Stimulated activated CD8-positive, alpha-beta memory T cell treated with anti-CD3 and anti-CD28 coated beads, Interleukin-12 subunit alpha, Interleukin-12 subunit beta, amount 100 ng/mL, for 24 hours (primary cell): ENCODE results near the gene KIFAP3.
"Not testable (repeated sequence)": the region's sequence is repeated elsewhere in the genome, so short reads cannot be mapped to it uniquely, and the experiment has no call there.

Experiments used
- DNase-seq: peaks from one replicate; pipeline ENCODE4 v3.0.0-alpha.2; 2020; ENCODE audit errors: extremely low read depth

The KIFAP3 gene

GRCh38 chr1:169924063-169924462 lies 150.4 kb downstream of the KIFAP3 start:
- no peak for DNase-seq

- no peak for DNase-seq
These were observed 153.4 kb downstream of the KIFAP3 start for GRCh38 chr1:169921080-169921479.

GRCh38 chr1:169918927-169919326 lies 155.6 kb downstream of the KIFAP3 start:
- DNase-seq: no peak

DNA sequence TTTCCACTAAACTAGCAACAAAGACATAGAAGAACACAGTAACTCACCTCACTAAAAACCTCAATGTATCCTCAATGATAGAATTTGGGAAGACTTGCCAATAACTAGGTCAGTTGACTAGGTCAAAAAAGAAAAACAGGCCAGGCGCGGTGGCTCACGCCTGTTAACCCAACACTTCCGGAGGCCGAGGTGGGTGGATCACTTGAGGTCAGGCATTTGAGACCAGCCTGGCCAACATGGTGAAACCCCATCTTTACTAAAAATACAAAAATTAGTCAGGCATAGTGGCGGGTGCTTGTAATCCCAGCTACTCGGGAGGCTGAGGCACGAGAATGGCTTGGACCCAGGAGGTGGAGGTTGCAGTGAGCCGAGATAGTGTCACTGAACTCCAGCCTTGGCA lies 156.3 kb downstream of the KIFAP3 start:
- DNase-seq: not testable (repeated sequence)

GRCh38 chr1:169915150-169915549 lies 159.3 kb downstream of the KIFAP3 start:
- no peak for DNase-seq

DNA sequence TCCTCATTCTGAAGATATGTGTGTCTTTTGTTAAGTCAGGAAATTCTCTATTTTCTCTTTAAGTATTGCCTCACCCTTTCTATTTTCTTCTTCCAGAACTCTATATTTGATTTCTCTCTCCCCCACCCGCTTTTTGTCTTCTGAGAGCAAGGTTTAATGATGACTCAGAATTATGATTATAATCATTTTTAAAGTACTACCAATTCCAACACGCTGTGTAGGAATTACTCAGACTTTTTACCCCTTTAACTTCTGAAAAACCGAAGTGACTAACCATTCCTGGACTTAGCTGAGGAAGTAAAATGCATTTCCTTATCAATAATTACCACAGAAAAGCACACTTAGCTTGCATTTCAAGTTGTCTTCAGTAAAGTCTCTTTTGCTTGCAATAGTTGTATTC lies 160.0 kb downstream of the KIFAP3 start:
- no peak for DNase-seq

DNA sequence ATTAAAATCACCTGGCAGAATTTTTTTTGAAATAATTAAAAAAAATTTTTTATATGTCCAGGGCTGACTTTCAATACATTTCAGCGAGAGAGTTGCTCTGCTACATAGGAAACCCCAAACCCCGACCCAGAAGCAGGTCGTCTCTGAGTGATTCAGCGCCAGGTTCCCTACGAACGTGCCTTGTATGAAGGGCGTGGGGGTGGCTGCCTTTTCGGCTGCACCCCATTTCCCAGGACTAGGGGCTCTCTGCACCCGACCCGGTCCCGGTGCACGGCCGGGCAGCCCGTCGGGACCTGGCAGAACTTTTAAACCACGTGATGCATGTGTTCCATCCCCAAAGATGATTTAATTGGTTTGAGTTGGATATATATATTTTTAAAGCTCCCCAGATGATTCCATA lies 165.0 kb downstream of the KIFAP3 start:
- DNase-seq: no peak

DNA sequence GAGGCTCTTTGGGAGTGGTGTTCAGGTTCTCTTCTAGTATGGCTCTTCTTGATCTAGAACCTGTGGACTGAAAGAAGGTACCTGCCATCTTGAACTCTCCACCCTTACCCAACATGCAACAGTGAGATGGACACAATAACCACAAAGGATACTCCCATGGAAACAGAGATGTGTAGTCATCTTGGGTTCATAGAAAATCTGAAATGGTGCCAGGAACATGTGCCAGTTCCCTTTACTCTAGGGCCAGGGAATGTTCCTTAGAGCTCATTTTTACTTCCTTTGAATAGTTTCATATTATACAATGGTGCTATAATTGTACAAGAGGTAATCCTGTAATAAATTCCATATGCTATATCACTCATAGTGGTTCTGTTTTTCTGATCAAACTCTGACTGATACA lies 167.6 kb downstream of the KIFAP3 start:
- no peak for DNase-seq

GRCh38 chr1:169904834-169905233 lies 169.7 kb downstream of the KIFAP3 start:
- no peak for DNase-seq

DNA sequence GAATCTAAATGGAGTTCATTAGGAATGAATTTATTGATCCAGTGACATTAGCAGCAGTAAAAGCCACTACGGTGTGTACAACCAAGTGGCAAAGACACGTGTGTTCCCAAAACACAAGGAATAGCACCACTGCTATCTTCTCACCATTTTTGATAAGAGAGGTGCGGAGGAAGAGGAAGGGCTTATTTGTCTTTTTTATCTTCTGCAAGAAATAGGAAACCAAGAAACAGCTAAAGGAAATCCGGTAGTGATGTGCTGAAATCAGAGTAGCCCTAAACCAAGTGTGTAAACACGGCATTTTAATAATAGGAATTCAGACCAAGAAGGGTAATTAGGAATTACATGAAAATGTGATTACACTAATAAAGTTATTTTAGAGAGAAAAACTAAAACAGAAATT lies 171.7 kb downstream of the KIFAP3 start:
- no peak for DNase-seq

- DNase-seq: no peak
These were observed 173.4 kb downstream of the KIFAP3 start for GRCh38 chr1:169901115-169901514.

DNA sequence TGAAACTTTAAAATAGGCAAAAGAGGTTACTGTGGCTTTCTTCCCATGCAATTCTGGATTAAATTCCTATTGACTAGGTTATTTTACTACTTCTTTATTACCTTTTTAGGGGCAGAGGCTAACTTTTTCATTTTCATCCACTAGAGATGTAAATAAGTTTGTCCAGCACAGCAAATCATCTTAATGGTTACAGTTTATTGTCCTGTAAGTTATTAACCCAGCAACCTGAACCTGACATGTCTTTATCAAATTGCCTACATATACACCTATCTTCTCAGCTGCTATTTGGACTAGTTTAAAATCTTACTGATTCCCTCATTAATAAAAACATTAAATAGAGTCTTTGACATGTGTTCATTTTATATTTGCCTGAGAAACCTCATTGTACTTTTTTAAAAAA lies 173.9 kb downstream of the KIFAP3 start:
- no peak for DNase-seq

DNA sequence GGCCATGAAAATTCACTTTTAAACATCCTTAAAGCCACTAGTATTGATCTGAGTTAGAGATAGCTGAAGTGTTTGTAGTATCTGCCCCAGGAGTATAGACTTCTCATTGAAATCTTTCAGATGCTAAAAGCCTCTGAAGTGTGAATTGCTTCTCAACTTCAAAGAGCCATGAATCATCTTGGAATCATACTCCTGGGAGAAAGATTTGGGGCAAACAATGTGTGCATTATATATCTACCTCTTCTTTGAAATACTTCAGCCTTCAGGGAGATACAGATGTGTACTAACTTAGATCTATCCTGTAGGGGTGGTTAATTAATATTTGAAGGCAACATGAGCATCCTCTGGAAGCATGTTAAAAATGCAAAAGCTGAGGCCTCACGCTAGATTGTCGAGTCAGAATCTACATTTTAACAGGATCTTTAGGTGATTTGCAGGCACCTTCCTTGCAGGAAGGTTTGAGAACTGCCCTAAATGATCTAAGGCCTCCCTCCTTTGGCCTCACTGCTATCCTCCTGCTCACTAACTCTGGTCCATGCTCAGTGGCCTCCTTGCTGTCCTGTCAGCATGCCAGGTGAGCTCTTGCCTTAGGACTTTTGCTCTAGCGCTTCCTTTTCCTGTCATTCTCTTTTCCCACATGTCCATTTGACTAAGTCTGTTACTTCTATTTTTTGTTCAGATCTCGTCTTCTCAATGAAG lies 174.8 kb downstream of the KIFAP3 start:
- no peak for DNase-seq

DNA sequence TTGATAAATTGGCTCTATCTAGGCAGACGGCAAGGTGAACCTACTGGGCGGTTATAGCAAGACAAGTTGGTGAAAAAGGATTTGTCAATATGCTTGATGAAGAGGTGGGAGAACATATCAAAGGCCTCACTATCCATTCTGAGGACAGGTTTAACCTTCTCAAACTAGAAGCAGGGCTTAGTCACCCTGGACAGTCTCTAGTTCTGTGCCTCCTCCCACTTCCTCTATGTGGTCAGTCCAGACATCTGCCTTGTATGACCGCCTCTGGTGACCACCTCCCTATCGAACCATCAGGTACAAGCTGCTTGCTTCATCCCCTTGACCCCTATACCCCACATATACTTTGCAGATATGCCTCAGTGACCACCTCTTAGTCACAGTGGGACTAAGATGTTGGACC lies 178.5 kb downstream of the KIFAP3 start:
- DNase-seq: no peak

DNA sequence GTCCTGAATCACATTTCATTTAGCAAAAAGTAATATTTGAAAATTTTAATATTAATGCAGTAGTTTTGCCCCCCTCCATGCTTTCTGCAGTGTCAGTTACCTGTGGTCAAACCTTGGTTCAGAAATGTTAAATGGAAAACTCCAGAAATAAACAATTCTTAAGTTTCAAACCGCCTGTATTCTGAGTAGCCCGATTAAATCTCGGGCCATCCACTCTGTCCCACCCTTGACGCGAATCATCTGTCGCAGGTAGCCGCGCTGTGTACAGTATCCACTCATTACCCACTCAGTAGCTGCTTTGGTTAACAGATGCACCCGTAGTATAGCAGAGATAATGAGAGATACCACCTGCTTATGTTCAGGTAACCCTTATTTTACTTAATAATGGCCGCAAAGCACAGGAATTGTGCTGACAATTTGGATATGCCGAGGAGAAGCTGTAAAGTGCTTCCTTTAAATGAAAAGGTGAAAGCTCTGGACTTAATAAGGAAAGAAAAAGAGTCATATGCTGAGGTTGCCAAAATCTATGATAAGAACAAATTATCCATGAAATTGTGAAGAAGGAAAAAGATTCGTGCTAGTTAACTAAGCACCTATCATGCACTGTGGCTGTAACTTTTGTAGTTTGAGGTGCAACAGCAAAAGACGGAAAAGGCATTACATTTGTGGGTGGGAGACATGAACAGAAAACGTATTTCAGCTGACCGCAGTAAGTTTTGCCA lies 179.9 kb downstream of the KIFAP3 start:
- DNase-seq: no peak

DNA sequence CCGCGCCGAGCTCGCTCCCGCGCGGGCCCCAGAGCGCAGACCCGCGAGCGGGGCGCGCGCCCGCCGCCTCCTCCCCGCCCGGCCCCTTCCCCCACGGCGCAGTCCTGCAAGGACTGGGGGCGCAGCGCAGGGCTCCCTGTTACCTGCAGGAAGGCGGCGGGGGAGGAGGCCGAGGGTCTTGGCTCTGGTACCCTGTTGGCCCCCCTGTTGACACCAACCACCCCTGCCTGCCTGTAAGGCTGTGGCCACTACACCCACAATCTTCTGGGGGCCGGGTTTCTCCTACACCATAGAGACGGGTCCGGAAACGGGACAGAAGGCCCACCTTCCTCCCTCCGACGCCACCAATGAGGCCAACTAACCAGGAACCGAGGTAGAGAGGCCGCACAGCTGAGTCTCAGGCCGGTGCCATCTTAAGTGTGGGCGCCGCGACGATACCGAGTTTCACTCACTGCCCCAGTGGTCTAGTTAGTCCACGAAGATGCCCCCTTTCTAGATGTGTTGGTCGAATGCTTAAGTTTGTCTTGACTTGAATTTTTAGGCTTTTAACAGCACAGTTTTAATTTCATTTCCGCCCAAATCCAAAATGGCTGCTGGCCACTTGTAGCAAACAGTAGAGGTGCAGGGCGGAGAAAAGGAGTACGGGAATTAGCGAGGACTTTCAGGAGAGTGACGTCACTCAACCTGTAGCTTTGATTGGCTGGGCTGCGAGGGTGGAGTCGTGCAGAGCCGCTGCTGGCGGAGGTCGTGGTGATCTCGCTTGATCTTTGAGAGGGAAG lies 180.7 kb downstream of the KIFAP3 start, which contains the start of gene SCYL3:
Gene SCYL3 (minus strand): TSS at position 252 of the 779 bp plus-strand sequence. CDS start 5,056 bp downstream, outside the sequence.
- peak; percentile 79 for DNase-seq

- DNase-seq: no peak
These were observed 181.4 kb downstream of the KIFAP3 start for GRCh38 chr1:169892927-169893644.

DNA sequence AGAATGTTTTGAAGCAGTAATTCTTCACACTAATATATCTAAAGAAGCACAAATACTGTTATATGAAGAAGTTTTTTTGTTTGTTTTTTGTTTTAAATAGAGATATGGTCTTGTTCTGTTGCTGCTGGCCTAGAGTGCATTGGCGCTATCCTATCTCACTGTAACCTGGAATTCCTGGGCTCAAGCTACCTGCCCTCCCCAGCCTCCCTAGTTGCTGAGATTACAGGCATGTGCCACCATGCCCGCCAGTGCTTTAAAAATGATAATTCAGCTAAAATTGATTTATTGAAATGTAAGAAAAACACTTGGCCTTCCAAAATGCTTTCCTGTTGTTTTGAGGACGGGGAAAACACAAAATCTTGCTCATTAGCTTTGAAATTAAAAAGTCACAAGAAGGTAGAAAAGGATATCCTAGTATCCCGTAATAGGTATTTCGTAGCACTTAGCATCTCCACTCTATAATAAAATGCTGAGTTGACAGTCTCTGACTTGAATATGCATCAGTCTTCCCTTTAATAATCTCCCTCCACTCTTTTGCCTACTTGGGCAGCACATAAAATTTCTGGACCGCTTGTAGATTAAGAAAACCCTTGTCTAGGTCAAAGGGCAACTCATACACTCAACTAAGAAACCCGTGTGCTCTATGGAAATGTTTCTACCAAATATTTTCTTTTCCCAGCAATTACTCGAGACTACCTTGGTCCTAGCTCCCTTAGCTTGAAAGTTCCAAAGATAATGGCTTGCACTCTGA lies 182.1 kb downstream of the KIFAP3 start:
- DNase-seq: no peak

GRCh38 chr1:169891539-169891885 lies 183.0 kb downstream of the KIFAP3 start:
- DNase-seq: no peak

DNA sequence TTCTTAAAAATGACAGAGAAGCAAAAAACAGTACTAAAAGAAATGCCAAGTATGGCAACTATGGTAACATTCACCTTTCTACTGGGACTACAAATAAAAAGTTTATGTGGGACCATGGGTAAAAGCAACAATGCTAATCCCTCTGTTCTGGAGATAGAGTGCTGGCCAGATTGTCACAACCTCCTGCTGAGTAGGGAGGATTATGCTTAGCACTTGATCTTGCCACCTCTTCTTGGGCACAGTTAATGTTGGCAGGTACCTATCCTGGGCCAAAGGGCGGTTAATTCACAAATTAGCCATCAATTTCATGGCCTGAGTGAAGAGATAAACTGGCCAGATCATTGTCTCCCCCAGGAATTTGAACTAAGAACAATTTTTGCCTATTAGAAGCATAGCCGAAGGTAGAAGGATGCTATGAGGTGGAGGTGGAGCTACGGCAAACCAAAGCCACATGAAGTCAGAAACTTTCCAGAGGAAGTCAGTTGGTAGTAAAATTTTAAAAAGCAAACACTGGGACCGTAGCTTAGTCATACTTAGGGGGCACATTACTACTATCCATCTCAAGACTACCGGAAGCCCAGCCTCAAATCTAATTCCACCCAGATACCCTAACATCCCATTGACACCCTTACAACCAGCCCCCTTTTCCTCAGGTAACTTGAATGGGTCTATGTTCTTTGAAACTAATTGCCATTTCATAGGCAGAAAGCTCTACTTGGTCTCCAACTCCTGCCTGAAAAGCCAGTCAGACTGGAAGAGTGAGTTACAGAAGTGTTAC lies 183.5 kb downstream of the KIFAP3 start:
- DNase-seq: no peak

DNA sequence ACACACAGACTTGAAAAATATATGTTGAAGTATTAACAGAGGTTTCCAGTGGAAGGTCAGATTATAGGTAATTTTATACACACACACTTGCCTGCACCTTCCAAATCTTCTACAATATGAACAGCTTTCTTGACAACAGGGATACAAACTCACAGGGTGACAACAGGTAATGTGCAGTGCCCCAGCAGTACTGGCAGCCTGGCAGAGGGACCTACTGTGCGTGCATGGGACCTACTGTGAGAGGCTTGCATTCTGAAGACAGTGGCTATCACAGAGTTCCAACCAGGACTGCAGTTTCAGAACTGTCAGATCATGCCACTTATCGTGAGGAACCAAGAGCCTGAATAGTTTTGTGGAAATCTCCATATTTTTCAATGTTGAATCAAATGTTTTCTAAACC lies 184.6 kb downstream of the KIFAP3 start:
- DNase-seq: no peak
